GM19438 (cell line): ENCODE data around the gene LRRFIP1.
"Not testable (repeated sequence)": the region's sequence is repeated elsewhere in the genome, so short reads cannot be mapped to it uniquely, and the experiment has no call there.

Experiments used
- ATAC-seq: cut with Tn5 transposase; IDR thresholded peaks from one replicate; pipeline ENCODE4 v1.9.1; 2021; ENCODE audit warnings: low read depth; ENCODE audit not compliant: unreplicated experiment

Gene LRRFIP1

GRCh38 chr2:237627441-237628246 lies at the start of gene LRRFIP1:
LRRFIP1 (plus strand) TSS chr2:237627587; CDS start chr2:237627645, 58 bp downstream.
- no peak for ATAC-seq

GRCh38 chr2:237577956-237578870 lies 49.2 kb upstream of the LRRFIP1 start:
- no peak for ATAC-seq

GRCh38 chr2:237581326-237581725 lies 46.1 kb upstream of the LRRFIP1 start:
- no peak for ATAC-seq

GRCh38 chr2:237581751-237582746 lies 45.3 kb upstream of the LRRFIP1 start:
- ATAC-seq = no peak

GRCh38 chr2:237583385-237584295 lies 43.7 kb upstream of the LRRFIP1 start:
- no peak for ATAC-seq

GRCh38 chr2:237585590-237586221 lies 41.7 kb upstream of the LRRFIP1 start:
- no peak for ATAC-seq

- ATAC-seq = no peak
Observed at GRCh38 chr2:237588044-237588696, 39.2 kb upstream of the LRRFIP1 start.

- no peak for ATAC-seq
Observed at GRCh38 chr2:237590272-237591140, 36.9 kb upstream of the LRRFIP1 start, which contains the start of gene RAB17. RAB17 (minus strand) TSS chr2:237590734; CDS start chr2:237586154, 4,580 bp downstream.

GRCh38 chr2:237591141-237591881 lies 36.1 kb upstream of the LRRFIP1 start:
- ATAC-seq = no peak

GRCh38 chr2:237592425-237592980 lies 34.9 kb upstream of the LRRFIP1 start:
- no peak for ATAC-seq

GRCh38 chr2:237593036-237593435 lies 34.4 kb upstream of the LRRFIP1 start:
- ATAC-seq = no peak

- no peak for ATAC-seq
Observed at GRCh38 chr2:237593596-237594320, 33.6 kb upstream of the LRRFIP1 start.

- no peak for ATAC-seq
Observed at GRCh38 chr2:237594514-237594871, 32.9 kb upstream of the LRRFIP1 start.

GRCh38 chr2:237595829-237596519 lies 31.4 kb upstream of the LRRFIP1 start:
- not testable (repeated sequence) for ATAC-seq
